Left hindlimb (tissue), 1 donor: ENCODE results near the gene EMC9.
A peak's percentile ranks its signal among the peaks of the same experiment; 100 is the strongest.

ENCODE experiments used
- DNase-seq: peaks from one replicate; pipeline ENCODE4 v3.0.0-alpha.2; 2018

Gene EMC9

DNA sequence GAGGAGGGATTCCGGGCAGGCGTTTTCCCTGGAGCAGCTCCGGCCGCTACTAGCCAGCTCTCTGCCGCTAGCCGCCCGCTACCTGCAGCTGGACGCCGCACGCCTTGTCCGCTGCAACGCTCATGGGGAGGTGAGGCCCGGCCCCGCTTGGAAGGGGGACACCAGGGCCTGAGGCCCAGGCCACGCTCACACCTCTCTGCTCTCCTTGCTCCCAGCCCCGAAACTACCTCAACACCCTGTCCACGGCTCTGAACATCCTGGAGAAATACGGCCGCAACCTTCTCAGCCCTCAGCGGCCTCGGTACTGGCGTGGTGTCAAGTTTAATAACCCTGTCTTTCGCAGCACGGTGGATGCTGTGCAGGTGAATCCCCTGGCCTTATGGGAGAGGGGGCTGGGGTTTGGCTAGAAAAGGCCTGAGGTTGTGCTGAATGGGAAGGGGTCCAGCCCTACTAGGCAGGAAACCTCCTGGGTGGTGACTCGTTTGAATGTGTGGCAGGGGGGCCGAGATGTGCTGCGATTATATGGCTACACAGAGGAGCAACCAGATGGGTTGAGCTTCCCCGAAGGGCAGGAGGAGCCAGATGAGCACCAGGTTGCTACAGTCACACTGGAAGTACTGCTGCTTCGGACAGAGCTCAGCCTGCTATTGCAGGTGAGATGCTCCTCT, 6.5 kb upstream of the EMC9 start:
- DNase-seq = no peak

- DNase-seq = peak; percentile 98
These were observed 5.8 kb upstream of the EMC9 start, which contains the start of gene RNF31 for GRCh38 chr14:24146978-24147760. RNF31 (plus strand) TSS chr14:24147498; CDS start chr14:24147699, 201 bp downstream.

- DNase-seq = peak; percentile 97
These were observed 5.1 kb upstream of the EMC9 start, which contains the start of gene PSME2 for GRCh38 chr14:24146453-24146977. PSME2 (minus strand) TSS chr14:24146610; CDS start chr14:24146581, 29 bp downstream.

GRCh38 chr14:24145690-24146452, 4.5 kb upstream of the EMC9 start:
- DNase-seq = no peak

- no peak for DNase-seq
These were observed 3.8 kb upstream of the EMC9 start for GRCh38 chr14:24145219-24145618.

DNA sequence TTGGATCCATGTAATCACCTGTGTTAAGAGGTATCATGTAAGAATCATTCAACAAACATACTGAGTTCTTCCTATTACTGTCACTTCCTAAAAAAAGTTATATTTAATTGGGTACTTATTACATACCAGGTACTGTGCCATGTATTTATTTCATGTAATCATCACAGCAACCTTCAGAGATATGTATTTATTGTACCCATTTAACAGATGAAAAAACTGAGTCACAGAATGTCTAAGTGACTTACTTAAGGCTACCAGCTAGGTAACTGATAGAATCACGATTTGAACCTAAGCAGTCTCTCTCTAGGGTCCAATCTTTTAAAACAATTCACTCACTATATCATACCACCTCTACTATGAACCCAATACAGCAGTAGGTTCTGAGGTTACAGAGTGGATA, 3.1 kb upstream of the EMC9 start:
- no peak for DNase-seq

DNA sequence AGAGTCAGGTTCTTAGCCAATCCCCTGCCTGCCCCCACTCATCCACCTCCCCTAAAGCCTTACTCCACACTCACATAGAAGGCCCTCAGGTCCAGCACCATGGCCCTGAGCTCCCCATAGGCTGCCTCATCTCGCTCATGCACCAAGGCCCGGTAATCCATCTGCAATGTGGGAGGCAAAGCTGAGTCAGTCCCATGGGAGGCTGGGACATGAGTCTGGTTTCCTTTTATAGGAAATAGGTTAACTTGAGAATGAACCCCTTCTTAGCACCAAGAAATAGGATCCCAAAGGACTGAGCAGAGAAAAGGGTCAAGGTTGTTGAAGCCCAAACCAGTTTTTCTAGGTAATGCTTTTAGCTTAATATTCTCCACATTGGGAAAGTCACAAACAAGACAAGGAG, 2.1 kb upstream of the EMC9 start:
- no peak for DNase-seq

GRCh38 chr14:24139272-24139934, 2.0 kb downstream of the EMC9 start:
- no peak for DNase-seq

DNA sequence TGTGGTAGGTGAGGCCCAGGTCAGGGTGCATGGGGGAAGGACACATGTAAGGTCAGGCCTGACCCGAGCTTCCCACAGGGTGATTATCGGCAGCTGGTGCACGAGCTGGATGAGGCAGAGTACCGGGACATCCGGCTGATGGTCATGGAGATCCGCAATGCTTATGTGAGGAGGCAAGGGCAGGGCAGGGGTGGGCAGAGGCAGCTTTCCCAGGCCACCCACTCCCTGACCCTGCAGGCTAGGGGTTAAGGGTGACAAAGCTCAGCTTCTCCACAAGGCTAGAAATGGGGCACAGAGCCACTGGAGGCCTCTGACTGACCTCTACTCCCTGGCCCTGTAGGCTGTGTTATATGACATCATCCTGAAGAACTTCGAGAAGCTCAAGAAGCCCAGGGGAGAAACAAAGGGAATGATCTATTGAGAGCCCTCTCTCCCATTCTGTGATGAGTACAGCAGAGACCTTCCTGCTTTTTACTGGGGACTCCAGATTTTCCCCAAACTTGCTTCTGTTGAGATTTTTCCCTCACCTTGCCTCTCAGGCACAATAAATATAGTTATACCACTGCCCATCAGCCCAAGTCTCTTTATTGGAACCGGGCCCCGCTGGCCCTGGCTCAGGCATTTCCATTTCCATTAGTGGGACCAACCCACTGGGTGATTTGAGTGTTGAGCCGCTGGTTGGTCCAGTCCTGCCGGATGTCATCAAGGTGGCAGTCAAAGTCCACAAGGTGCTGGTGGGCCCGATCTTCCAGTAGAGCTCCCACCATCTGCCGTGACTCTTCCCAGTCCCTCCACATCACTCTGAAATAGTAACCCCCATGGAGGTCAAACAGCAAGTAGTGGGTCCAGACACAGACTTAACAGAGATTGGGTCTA, 2.8 kb downstream of the EMC9 start:
- no peak for DNase-seq

DNA sequence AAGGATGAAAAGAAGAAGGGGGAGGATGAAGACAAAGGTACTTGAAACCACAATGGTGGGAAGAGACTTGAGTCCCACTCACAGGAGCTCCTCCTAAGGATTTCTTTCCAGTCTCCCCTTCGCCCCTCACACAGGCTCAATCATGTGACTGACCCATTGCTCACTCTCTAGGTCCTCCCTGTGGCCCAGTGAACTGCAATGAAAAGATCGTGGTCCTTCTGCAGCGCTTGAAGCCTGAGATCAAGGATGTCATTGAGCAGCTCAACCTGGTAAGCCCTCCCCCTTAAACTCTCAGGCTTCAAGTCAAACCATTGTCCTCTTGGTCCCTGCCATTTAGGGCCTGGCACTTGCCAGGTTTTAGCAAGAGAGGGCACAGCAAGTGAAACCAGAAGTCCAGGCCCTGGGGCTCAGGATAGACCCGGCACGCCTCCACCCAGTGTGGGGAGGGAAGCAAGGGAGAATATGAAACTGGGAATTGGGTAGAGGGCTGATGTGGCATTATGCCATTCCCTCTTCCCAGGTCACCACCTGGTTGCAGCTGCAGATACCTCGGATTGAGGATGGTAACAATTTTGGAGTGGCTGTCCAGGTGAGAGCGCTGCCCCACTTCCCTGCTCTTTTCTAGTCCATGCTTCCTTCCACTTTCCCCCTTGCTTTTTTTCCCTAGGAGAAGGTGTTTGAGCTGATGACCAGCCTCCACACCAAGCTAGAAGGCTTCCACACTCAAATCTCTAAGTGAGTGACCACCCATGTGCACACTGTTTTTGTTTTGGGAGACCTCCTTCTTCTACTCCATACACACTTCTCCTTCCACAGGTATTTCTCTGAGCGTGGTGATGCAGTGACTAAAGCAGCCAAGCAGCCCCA, 3.6 kb downstream of the EMC9 start:
- DNase-seq = no peak

DNA sequence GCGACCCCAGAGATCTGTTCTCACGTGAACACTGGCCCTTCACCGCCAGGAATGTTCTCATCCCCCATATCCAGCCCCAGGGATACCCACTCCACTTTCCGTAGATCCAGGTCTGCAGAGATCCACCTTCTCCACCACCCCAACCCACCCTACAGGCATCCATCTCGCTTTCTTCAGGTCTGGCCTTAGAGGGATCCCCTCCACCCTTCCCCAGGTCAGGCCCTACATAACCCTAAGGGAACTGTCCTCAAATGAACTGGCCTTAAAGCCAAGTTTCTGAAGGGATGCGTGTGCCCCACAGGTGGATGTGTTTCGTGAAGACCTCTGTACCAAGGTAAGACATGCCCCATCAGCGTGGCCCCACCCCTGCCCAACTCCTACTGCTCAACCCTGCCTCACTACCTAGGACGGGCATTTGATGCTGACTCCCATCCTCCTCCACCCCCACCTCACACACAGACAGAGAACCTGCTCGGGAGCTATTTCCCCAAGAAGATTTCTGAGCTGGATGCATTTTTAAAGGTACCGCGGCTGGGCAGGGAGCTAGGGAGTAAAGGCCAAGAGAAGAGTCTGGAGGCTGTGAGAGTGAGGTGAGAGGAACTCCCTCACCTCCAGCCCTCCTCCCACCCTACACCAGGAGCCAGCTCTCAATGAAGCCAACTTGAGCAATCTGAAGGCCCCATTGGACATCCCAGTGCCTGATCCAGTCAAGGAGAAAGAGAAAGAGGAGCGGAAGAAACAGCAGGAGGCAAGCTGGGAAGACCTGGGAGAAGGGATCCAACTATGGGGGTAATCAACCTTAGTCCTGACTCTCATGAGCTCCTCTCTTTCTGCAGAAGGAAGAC, 4.5 kb downstream of the EMC9 start:
- DNase-seq = no peak

GRCh38 chr14:24135834-24136683, 5.3 kb downstream of the EMC9 start, which contains the start of gene PSME1:
PSME1 (plus strand) TSS chr14:24136194; CDS start chr14:24136263, 69 bp downstream.
- DNase-seq = peak; percentile 93

GRCh38 chr14:24135584-24135833, 5.9 kb downstream of the EMC9 start:
- no peak for DNase-seq

DNA sequence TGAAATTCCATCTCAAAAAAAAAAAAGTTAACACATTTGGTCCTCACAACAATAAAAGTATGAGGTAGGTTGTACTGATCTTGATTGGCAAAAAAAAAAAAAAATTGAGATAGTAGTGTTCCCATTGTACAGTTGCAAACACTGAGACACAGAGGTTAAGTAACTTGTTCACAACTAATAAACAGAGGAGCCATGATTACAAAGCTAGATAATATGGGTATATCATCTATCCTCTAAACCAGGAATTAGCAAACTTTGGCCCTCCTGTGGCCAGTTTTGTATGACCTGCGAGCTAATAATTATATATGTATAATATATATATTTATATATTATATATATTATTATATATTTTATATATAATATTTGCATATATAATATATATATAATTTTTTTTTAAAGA, 7.7 kb downstream of the EMC9 start:
- DNase-seq = no peak

DNA sequence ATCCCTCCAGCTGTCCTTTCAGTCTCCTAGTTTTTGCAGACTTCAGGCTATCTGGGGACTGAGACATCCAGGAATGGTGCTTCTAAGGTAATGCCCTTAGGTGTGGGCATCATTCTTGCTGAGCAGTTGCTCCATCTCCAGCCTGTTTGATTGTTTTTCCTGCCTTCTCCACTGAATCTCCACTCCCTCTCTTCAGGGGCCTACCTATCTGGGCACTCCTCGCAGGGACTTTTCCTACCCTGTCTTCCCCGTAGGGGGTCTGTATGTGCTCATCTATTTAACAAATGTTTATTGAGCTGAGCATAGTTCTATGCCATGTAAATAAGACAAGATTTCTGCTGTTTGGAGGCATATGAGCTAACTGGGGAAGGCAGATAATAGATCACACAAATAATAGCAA, 8.4 kb downstream of the EMC9 start:
- DNase-seq = no peak

DNA sequence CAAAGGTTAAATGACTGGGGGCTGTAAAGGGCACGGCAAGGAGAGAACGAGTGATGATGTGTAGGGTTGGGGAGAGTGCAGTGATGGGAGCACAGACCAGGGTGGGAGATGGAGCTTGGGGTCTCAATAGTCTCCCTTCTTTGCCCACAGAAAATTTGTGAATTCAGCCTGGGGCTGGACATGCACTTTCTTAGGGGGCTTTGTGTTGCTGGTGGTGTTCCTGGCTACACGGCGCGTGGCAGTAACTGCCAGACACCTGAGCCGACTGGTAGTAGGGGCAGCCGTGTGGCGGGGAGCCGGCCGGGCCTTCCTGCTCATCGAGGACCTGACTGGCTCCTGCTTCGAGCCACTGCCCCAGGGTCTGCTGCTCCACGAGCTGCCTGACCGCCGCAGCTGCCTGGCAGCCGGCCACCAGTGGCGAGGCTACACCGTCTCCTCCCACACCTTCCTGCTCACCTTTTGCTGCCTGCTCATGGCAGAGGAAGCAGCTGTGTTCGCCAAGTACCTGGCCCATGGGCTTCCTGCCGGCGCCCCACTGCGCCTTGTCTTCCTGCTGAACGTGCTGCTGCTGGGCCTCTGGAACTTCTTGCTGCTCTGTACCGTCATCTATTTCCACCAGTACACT, 9.2 kb downstream of the EMC9 start:
- no peak for DNase-seq

DNA sequence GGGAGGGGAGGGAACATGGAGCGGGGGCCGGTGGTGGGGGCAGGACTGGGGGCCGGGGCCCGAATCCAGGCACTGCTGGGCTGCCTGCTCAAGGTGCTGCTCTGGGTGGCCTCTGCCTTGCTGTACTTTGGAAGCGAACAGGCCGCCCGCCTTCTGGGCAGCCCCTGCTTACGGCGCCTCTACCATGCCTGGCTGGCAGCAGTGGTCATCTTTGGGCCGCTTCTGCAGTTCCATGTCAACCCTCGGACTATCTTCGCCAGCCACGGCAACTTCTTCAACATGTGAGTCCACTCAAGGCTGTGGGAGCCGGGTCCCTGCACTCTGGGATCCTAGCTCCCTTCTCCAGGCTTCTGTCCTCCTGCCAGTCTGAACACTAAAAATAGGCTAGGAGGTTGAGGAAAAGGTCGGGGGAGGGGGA, 9.8 kb downstream of the EMC9 start:
- DNase-seq = no peak
